ENCODE results near the gene SLC38A9.
A peak's percentile ranks its signal among the peaks of the same experiment; 100 is the strongest.
"Not testable (repeated sequence)": the region's sequence is repeated elsewhere in the genome, so short reads cannot be mapped to it uniquely, and the experiment has no call there.

Gene SLC38A9

DNA sequence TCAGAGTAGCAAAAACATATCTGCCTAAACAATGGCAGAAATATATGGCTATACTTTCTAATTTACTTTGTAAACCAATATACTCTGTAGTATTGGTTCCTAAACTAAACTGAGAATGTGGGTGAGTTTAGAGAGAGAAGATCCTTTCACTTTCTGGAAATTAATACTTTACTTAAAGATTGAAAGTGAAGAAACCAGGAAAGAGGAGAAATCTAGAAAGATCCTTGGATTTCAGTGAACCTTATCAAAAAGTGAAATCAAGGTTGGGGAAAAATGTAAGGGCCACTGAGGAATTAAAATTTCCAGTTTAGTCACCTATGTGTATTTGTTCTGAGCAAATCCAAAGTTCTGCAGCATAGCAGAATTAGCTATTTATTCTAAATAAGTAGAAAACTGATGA, 5.9 kb downstream of the SLC38A9 start:
- DNase-seq = no peak

DNA sequence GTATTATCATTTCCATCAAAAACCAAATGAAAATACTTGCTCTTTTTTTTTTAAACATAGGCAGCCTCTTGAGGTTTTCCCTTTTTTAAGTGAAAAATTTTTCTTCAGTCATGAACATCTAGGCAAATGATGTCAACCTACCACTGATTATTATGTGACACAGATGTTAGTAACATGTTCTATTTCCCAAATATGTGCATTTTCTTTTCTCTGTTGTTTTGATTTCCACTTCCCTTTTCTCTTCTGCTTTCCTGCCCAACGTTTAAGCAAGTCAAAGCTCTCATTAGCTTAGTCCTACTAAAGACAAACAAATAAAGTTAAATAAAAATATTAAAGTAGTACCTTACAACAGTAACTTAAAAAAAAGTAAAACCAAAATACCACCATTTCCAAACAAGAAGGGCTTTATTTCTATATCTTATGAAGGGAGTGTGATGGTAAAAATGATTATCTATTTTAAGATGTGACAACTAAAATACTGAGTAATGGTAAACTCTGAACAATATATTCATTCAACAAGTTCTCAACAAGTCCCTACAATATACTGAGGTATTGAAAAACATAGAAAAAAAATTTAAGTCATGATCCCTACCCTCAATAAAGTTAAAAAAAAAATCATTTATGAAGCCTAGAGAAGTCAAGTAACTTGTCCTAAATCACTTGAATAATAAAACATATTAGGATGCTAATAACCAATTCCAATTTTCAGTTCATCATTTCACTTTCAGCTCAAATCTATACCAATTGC, 9.4 kb downstream of the SLC38A9 start:
- DNase-seq = no peak

DNA sequence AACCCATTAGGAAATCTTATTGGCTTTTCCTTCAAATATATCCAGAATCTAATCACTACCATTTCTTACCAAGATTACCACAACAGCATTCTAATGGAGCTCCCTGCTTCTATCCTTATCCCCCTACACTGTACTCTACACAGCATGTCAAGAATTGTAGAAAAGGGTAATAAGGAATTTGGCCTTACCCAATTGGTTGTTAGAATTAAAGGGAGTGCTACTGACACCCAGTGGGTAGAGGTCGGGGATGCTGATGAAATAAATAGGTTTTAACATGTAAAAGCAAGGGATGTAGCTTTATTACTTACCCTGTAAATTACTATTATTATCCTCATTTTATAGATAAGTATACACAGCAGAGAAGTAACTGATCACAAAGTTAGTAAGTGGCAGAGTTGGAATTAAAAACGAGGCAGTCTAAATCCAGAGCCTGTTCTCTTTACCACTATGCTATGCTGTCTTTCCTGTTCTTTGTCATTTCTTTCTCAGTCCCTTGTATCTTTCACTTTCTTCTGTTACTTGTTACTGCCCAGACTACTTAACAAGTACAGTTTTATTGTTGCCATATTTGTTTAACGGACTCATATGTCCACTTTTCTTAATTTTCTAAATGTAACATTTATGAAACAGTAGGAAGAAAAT, 10.5 kb downstream of the SLC38A9 start:
- DNase-seq = peak in 1 of 5 experiments; percentile 30

DNA sequence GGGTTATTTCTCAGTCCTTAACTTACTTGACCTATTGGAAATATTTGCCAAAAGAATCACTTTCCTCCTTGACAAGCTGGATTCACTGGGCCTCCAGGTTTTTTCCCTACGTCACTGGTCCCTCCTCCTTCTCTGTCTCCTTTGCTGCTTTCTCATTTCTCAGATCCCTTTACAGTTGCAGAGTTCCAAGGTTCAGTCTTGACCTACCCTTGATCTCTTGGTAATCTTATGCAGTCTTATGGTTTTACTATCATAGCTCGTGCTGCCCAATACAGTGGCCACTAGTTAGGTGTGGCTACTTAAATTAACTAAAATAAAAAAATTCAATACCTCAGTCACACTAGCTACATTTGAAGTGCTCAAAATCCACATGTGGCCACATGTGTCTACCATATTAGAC, 11.4 kb downstream of the SLC38A9 start:
- DNase-seq = no peak

DNA sequence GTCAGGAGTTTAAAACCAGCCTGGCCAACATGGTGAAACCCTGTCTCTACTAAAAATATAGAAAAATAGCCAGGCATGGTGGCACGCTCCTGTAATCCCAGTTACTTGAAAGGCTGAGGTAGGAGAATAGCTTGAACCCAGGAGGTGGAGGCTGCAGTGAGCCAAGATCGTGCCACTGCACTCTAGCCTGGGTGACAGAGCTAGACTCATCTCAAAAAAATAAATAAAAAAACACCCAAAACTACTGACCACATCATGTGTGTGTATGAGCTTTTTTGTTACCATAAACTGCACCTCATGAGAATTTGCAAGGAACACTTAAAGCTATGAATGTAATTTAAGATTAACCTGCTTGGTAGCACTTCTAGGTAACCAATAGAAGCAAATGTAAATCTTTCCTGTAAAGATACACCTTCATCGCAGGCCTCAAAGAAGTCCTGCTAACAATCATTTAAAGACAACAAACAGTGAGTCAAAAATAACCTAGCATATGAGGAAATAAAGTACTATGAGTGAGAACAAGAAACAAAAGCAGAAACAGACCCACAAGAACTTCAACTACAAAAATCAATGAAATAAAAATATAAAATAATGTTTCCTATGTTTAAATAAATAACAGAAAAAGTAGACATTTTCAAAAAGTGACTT, 13.0 kb downstream of the SLC38A9 start:
- DNase-seq = peak in 1 of 5 experiments; percentile 47

DNA sequence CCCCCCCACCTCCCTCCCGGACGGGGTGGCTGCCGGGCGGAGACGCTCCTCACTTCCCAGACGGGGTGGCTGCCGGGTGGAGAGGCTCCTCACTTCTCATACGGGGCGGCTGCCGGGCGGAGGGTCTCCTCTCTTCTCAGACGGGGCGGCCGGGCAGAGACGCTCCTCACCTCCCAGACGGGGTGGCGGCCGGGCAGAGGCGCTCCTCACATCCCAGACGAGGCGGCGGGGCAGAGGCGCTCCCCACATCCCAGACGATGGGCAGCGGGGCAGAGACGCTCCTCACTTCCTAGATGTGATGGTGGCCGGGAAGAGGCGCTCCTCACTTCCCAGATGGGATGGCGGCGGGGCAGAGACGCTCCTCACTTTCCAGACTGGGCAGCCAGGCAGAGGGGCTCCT, 15.4 kb downstream of the SLC38A9 start:
- DNase-seq = not testable (repeated sequence)

DNA sequence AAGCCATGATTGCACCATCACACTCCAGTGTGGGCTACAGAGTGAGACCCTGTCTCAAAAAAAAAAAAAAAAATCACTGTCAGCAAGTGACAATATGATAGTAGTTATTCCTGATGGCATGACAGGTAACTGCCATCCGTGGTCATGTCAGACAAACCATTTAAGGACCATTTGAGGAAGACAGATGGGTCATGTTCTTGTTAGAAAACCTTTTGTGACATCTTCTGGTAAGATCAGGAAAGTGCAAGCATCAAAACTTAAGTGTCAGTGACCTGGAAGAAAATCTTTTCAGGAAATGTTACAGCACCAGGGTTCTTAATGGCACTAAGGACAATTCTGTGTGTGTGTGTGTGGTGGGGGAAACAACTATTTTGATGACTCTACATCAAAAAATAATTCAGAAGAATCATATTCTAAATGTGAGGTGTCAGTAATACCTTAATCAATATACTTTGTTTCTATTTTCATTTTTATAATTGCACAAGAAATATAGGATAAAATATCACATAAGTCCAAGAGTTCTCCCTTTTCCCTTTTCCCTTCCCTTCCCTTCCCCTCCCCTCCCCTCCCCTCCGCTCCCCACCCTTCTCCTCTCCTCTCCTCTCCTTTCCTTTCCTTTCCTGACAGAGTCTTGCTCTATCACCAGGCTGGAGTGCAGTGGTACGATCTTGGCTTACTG, 17.8 kb downstream of the SLC38A9 start:
- peak in 1 of 5 experiments; percentile 61 for DNase-seq

DNA sequence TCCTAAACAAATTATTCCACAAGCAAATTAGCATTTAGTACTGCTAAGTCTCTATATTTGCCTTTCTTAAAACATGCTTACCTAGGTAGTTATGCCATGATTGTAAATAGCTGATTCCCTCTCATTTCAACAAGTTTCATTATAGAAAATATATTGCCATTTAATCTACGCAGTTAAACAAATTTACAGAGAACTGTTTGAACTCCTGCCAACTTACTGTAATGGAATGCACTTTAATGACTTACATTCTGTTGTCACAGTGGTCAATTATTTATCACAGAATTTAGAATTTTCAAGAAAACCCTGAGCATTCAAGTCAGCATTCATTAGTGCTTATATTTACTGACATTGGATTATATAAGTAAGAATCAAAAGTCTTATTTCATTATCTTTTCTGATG, 19.6 kb downstream of the SLC38A9 start:
- no peak for DNase-seq

DNA sequence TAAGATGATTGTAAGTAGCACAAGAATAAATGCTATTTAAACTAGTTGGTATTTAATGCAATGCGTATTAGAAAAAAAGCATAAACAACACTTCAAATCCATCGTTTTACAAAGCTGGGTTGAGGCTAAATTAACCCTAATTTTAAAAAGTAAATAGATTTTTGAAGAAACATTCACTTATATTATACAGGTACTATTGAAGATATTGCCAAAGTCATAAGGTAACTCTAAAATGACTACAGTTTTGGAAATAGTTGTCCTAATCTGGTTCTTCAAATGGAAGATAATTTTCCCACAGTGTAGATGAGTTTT, 20.1 kb downstream of the SLC38A9 start:
- no peak for DNase-seq

DNA sequence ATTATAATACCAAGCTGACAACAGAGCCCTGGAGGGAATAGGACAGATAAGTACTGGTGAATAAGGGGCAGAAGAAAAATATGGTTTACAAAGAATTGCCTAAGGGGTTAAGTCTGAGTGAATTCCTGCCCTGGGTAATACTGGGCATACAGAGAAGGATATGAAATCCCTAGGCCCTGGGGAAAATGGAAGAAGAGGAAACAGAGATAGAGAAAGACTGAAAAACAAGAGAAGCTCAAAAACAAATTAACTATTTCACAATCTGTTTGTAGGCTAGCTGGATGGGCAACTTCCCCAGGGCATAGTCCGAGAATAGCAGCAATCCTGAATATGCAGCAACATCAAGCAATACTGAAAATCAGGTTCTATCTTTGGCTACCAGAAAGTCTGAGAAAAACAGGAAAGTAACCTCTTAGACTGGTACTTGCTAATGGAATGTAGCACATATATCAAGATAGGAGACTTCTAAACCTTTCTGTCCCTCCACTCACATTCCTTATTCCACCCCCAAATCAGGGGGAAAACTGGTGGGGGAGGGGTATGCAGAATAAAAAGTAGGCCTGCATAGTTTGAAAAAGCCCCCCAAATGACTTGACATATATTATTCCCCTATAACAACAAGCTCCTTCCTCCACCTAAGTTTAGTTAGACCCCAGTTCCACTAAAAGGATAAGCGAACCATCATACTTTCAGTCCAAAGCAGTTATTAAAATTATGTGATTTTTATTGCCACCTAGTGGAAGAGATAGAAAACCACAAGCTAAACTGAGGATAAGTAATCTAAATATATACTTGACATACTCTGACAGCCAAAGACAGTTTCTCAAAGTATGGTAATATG, 20.6 kb downstream of the SLC38A9 start:
- peak in 1 of 5 experiments; percentile 64 for DNase-seq

DNA sequence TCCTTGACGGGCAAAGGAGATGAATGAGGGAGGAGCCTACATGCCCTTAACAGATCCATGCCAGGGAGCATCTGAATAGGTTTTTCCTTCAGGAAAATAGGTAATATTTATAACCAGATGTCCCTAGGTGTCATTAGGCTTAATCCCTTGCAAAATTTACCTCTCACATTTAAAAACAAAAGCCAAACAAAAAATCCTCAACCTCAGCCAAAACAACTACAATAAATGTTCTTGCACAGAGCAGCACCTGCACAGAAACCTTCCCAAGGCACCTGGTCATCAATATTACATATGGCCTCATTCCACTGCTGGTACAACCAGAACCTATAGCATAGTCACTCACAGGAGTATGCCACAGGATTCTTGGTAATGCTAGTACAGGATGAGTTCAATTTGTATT, 30.1 kb downstream of the SLC38A9 start:
- no peak for DNase-seq

DNA sequence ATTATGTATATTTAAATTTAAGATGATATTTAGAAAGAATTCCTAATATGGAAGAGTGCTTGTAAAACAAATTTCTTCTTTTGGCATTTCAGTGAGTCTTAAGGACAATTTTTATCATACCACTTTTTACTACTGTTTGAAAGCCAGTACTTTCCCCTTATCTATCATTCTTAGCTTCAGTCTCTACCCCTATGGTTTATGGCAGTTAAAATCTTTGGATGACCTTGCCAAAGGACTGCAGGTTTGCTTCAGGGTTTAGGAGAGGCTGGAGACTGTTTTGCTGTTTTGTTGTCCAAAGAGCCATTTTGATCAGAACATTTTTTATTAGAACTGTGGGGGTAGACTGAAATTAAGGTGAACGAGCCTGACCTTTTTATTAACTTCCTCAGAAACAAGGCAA, 30.8 kb downstream of the SLC38A9 start:
- no peak for DNase-seq

DNA sequence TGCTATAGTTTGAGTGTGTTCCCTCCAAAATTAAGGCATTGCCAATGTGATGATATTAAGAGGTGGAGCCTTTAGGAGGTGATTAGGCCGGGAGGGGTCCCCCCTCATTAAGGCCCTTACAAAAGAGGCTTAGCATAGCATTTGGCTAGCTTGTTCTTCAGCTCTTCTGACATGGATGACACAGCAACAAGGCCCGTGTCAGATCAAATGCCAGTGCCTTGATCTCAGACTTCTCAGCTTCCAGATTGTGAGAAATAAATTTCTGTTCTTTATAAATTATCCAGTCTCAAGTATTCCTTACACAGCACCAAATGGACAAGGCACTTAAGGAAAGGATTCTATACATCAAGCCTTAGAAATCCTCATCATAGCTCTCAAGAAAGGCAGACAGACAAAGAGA, 31.8 kb downstream of the SLC38A9 start:
- no peak for DNase-seq

DNA sequence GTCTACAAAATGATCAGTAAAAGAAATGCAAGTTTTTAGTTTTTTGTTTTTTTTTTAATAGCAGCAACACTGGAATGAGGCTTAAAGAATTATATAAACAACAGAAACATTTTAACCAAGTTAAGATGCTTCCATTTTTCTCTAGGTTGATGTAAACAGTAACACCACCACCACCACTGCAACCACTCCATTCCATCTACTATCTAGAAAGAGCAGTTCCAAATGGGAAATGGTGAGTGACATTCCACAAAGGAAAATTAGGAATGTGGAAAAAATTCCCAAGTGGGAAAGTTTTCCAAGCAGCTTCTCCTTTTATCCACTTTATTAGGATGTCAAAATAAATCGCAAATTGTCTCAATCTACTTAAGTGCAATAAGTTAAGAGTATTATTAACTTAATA, 32.6 kb downstream of the SLC38A9 start:
- DNase-seq = no peak

DNA sequence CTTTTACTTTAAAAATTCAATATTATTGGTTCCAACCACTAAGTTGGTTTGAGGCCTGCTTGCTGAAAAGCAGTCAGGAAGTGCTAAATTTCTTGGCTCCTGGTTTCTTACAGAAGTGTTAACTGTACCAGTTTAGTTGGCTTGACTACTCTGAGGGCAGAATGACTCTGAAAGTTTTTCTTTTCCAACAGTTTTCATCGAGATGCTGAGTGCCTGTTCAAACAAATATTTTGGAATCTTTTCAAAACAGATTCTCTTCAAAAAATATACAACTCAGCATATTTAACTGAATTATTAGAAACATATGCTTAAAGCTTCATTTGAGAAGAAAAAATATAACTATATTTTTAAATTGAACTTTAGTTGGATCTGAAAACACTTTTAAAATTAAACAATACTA, 37.0 kb downstream of the SLC38A9 start:
- peak in 1 of 5 experiments; percentile 26 for DNase-seq

DNA sequence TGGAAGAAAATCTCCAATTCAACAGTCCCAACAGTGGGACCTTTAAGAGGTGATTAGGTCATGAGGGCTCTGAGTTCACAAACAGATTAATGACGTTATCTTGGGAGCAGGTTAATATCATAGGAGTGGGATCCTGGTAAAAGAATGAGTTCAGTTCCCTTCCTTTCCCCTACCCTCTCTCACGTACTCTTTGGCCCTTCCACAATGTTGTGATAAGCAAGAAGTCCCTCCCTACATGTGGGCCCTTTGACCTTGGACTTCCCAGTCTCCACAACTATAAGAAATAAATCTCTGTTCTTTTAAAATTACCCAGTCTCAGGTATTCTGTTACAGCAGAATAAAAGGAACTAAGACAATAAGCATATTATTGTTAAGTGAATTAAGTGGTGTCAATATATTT, 37.8 kb downstream of the SLC38A9 start:
- DNase-seq = no peak

DNA sequence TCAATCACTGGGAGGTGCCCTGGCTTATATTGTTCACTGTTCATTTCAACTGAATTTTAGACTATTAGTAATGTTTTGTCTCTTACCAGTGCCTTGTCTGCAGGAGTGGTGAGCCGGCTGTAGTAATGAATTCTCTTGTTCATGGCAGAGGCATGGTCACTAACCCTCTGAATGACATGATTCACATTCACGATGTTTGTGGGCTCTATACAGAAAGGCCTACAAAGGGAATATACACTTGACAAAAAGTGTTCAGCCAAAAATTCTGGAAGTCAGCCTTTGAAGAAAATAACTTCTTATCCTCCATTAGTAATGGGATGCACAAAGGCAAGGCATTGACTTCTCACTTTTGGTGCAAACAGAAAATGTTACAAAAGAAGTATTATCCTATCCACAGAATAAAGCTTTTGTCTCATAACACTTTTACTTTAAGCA, 39.6 kb downstream of the SLC38A9 start:
- DNase-seq = no peak

DNA sequence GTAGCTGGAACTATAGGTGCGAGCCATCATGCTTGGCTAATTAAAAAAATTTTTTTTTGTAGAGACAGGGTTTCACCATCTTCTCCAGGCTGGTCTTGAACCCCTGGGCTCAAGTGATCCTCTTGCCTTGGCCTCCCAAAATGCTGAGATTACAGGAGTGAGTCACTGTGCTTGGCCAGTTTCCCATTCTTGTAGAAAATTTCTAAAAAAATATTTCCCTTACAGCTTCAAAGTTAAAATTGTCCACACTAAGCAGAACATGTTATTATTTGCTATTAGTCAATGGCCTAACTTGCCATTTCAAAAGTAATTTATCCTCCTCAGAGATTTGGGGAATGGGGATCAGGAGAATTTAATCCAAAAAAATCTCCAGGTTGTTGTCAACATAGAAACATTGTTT, 40.1 kb downstream of the SLC38A9 start:
- no peak for DNase-seq

DNA sequence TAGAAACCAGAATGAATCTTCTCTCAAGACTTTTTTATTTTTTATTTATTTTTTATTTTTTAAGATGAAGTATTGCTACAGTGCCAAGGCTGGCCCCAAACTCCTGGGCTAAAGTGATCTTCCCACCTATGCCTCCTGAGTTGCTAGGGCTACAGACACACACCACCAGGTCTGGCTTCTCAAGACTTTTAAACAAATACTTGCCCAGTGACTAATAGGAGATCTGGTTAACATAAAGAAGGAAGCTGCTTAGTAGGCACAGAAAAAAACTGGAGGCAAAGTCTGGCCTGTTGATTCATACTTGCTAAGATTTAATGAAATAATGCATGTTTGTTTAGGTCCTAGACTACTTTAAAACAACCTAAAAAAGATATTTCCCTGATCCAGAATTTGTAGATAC, 43.8 kb downstream of the SLC38A9 start:
- no peak for DNase-seq

DNA sequence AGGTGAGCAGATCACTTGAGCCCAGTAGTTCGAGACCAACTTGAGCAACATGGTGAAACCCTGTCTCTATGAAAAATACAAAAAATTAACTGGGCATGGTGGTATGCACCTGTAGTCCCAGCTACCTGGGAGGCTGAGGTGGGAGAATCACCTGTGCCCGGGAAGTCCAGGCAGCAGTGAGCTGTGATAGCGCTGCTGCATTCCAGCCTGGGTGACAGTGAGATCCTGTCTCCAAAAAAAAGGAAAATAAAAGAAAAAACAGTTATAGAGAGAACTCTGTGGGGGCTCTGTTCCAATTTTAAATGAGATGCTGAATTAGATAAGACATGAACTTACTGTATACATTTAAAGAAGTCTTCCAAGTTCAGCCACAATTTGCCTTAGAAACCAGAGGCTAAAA, 44.2 kb downstream of the SLC38A9 start:
- no peak for DNase-seq

DNA sequence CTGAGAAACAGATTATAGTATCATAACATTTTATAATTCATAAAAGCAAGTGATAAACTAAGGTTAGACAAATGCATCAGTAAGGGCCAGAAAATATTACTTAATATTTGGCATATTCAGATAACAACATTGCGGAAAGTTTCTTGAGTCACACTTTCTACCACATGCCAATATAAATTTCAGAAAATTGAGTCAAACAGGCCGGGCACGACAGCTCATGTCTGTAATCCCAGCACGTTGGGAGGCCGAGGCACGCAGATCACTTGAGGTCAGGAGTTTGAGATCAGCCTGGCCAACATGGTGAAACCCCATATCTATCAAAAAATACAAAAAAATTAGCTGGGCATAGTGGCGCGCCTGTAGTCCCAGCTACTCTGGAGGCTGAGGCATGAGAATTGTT, 47.1 kb downstream of the SLC38A9 start:
- no peak for DNase-seq

DNA sequence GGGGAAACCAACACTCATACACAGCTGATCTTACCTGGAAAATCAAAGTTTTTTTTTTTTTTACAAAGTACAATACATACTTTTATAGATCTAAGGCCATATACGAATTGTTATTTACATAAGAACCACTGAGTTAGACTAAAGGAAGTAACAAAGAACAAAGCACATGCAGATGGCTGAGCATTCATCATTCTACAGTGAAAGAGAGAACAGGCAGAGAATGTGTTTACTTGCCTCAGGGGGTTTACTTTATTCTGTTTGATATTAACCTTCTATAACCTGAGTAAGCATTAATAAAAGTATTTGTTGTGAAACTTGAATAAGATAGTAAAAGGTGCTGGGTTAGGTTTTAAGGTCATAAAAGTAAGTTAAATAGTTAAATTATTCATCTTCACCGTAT, 54.7 kb downstream of the SLC38A9 start:
- DNase-seq = no peak

DNA sequence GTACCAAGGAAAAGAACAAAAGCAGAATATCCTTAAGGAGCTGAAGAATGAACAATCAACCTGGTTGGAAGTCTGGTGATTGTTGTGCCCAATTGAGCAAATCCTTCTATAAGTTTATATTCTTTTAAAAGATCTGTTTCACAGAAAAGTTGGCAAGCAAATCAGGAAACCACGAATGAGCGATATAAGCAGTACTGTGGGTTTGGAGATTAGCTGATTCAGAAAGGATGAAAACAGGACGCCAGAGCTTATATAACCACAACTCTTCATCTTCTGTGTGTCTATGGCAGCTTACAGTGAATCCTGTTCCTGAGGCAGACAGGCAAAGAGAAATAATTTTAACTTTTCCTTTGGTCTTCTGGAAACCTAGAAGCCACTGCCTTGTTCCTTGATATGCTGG, 61.7 kb downstream of the SLC38A9 start:
- peak in 1 of 5 experiments; percentile 90 for DNase-seq

Data from T-helper 2 cell (primary cell).